Upper lobe of left lung (tissue), 4 donors: ENCODE results near the gene SUPT3H.

ENCODE experiments used
- CTCF ChIP-seq, 6 experiments: fragments of 450-650 bp in 4 of 6; fragments of 200-600 bp in 2 of 6; sonication (generic) in 2 of 6; IDR thresholded peaks; one replicate each; pipeline ENCODE4 v1.5.1; 2016 to 2019; ENCODE audit warnings: antibody characterized with exemption in 6 of 6
- EP300 ChIP-seq, 4 donors: sonication (generic); formaldehyde crosslinking; IDR thresholded peaks; one replicate each; pipeline ENCODE4 v1.5.1; 2017; ENCODE audit warnings: antibody characterized with exemption in 4 of 4, control low read depth in 2 of 4
- POLR2A ChIP-seq, 4 donors: fragments of 450-650 bp; IDR thresholded peaks; one replicate each; pipeline ENCODE4 v1.5.1; 2016 to 2017; ENCODE audit warnings: antibody characterized with exemption in 4 of 4, mild to moderate bottlenecking in 2 of 4

GRCh38 chr6:44989391-44989790 is 388.3 kb downstream of the SUPT3H start:
- TF ChIP-seq POLR2A (IDR thresholded peaks at IDR 0.05) (no peak), CTCF (IDR thresholded peaks at IDR 0.05) (no peak), EP300 (IDR thresholded peaks at IDR 0.05) (no peak)
